Stimulated activated CD4-positive, alpha-beta T cell treated with anti-CD3 and anti-CD28 coated beads, Interleukin-12 subunit alpha, Interleukin-12 subunit beta, amount 100 ng/mL, for 4 hours (primary cell): ENCODE results near the gene SFXN3.
A peak's percentile ranks its signal among the peaks of the same experiment; 100 is the strongest.

Experiments
- DNase-seq: peaks from one replicate; pipeline ENCODE4 v3.0.0-alpha.2; 2020

SFXN3 gene

DNA sequence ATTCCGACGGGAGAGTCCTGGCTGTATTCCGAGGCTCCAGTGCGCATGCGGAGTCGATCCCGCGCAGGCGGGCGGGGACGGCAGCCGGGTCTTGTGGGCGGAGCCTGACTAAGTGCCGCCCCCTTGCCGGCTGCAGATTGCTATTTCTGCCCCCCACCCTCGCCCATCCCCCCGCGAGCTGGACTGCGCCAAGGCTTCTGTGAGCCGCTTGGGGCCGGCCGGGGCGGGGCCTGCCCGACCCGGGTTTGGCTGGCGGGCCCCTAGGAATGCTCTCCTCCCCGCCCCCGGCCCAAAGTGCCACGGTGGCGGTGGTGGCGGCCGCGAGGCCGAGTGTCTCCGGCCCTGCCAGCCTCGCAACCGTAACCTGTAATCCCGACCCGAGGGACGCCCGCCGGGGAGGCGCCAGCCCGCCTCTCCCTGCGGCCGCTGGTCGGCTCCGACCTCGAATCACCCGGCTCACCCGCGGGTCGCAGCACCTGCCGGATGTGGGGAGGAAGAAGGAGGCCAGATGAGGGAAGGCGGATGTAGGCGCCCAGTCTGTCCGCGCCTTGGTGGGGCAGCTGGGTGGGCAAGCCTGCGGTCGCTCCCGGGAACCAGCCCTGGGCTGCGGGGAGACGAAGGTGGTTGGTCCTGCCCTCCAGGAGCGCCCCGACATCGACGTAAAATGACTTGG, 30.1 kb downstream of the SFXN3 start:
- peak; percentile 92 for DNase-seq

DNA sequence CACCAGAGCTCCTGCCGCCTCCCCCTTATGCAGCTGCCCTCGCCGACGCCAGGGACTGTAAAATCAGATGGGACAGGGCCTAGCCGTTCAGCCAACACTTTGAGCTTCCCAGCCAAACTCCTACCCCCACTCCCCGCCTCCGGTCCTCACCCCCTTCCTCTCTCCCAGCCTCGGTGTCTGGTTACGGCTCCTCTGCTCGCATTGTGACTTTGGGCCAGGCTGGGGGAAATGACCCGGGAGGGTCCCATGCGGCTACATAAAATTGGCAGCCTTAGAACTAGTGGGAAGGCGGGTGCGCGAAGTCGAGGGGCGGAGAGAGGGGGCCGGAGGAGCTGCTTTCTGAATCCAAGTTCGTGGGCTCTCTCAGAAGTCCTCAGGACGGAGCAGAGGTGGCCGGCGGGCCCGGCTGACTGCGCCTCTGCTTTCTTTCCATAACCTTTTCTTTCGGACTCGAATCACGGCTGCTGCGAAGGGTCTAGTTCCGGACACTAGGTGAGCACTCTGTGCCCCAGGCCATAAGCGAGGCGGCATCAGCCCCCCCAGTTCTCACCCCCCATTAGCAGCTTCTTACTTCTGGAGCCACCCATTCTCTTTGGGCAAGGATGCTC, 30.7 kb downstream of the SFXN3 start, which contains the start of gene KAZALD1:
KAZALD1 (plus strand) TSS at position 366 of the 608 bp plus-strand sequence. CDS start 604 bp downstream, outside the sequence.
- DNase-seq: no peak

DNA sequence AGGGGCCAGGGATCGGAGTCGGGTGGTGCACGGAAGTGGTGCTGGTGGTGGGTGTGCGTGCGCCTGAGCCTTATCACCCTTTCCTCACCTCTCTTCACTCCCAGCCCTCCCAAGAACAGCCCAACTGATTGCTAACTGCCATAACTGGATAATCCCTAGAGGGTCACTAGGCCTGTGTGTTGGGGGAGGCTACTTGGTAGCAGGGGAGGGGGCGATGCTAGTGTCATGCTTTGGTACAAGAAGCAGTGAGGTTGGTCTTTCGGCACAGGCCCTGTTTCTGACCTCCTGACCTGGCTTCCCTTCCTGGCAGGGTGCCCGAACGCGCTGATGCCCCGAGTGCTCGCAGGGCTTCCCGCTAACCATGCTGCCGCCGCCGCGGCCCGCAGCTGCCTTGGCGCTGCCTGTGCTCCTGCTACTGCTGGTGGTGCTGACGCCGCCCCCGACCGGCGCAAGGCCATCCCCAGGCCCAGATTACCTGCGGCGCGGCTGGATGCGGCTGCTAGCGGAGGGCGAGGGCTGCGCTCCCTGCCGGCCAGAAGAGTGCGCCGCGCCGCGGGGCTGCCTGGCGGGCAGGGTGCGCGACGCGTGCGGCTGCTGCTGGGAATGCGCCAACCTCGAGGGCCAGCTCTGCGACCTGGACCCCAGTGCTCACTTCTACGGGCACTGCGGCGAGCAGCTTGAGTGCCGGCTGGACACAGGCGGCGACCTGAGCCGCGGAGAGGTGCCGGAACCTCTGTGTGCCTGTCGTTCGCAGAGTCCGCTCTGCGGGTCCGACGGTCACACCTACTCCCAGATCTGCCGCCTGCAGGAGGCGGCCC, 31.4 kb downstream of the SFXN3 start:
- DNase-seq: peak; percentile 59

DNA sequence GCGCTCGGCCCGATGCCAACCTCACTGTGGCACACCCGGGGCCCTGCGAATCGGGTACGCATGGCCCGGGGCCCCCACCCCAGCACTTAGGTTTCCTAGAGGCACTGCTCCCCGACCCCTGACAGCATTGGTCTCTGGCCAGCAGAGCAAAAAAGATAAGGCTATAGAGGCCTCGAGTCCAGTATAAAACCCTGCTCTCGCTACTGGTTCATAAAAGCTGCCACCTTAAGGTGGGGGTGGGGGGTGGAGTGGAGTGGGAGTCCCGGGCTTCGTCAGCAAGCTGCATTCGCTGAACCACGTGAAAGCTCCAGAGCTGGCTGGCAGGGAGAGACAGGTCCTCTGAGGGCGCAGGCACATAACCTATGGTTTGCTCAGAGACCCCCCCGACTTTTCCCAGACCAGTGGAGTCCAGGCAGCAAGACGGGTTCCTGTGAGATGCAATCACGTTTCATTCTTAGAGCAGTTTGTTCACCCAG, 32.1 kb downstream of the SFXN3 start:
- no peak for DNase-seq

DNA sequence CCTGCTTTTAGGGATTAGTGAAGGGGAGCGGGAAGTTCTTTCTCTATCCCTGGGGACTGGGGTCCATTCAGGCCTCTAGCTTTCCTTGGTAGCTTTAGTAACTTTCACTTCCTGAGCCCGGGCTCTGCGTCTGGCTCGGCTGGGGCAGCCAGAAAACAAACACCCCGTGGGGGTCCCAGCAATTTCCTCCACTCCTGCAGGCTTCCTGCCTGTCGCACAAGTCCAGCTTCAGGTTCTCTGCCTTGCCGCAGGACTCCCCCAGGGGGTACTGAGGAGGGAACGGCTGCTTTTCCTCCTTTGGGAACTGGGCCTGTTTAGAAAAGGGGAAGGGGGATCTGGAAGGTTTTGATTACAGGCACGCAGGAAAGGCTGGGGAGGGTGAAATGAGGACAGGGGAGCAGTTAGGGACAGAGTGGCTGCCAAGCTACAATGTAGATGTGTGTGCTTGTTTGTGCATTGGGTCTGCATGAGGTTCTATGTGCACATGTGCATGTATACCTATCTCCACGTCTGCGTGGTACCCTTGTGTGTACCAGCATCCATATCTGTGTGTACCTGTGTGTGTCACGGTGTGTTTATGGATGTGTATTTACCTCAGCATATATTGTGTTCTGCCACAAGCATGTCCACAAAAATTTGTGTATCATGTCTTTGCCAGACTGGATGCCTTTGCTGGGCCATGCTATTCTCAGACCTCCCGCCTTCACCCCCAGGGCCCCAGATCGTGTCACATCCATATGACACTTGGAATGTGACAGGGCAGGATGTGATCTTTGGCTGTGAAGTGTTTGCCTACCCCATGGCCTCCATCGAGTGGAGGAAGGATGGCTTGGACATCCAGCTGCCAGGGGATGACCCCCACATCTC, 32.7 kb downstream of the SFXN3 start:
- no peak for DNase-seq

DNA sequence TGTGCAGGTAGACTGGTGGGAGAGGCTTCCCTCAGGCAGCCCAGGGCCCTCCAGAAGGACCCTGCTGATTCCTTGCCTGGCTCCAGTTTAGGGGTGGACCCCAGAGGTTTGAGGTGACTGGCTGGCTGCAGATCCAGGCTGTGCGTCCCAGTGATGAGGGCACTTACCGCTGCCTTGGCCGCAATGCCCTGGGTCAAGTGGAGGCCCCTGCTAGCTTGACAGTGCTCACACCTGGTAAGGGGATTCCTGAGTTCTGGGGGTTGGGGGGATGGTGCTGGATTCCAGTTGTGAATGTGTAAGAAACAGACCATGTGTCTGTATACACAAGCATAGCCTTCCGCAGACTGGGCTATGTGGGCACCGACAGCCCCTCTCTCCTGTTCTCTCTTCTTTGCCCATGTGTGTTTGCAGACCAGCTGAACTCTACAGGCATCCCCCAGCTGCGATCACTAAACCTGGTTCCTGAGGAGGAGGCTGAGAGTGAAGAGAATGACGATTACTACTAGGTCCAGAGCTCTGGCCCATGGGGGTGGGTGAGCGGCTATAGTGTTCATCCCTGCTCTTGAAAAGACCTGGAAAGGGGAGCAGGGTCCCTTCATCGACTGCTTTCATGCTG, 33.5 kb downstream of the SFXN3 start:
- no peak for DNase-seq

DNA sequence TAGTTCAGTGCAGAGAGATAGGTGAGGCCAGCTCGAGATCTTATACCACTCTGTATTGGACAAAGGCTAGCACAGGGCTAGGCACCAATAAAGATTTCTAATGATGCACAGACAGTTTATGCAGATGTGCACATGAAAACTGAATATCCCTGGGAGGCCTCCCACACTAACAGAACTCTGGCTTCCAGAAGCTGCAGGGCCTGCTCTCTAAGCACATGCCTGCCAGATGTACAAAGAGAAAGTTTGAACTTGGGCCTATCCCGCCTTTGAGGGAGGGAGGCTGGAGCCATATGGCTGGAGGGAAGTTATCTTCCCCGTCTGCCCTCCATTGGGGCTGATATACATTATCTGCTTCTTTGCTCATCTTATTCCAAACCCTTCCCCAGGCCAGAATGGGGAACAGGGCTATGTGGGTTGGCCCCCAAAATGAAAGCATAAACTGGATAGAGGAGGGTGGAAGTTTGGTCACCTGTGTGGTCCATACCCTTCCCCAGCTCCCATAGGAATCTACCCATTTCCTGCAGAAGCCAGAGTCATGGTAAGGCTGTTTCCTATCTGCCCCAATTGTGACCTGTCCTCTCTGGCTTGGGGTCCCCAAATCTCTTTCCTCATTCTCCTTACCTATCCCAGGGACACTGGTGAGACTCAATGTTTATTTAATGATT, 34.6 kb downstream of the SFXN3 start:
- DNase-seq: no peak

DNA sequence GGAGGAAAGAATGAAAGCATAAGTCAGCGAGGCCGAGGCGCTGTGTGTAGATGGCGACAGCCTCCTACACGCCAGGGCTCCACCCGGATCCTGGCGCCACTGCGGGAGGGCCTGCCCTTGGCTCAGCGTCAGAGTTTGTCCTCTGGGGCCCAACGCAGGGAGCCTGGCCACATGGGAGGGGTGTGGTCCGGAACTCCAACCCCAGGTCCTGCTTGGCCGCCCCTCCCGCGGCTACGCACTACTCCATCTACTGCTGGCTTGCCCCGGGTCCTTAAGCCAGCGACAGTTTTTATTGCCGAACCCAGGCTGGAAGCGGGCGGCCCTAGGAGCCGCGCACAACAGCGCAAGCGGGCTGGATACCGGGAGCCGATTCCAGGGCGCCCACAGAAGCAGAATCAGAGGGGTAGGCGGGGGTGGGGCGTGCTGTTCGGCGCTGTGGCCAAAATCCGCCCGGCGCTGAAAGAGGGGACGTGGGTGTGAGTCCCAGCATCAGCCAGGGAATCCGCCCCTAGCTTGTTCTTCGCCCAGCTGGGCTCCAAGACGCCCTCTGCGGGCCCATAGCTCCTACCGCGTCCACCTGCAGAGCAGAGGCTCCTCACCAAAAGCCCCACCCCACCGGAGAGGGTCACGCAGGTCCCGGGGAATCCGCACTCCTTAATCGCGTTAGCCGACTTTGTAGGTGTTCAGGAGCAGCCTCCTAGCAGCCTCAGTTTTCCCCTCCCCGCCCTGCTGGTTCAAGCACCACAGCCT, 35.3 kb downstream of the SFXN3 start:
- DNase-seq: peak; percentile 30

DNA sequence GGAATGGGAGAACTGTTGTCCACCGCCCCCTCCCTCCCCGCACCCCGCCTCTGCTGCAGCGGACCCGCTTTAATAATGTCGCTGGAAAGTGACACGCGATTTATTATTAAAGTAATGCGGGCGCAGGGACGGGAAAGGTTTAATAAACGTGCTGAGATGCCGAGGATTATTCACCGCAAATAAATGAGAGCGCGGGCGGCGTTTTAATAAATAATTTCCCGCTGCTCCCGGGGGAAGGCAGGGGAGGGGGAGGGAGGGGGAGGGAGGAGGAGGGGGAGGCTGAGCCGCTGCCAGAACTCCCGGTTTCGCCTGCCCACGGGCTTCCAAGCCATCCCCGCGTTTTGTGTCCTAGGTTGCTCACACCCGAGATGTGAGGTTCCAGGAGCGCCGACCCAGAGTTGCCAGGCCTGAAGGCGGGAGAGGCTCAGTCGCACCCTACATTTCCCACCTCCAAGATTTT, 35.9 kb downstream of the SFXN3 start:
- DNase-seq: no peak

DNA sequence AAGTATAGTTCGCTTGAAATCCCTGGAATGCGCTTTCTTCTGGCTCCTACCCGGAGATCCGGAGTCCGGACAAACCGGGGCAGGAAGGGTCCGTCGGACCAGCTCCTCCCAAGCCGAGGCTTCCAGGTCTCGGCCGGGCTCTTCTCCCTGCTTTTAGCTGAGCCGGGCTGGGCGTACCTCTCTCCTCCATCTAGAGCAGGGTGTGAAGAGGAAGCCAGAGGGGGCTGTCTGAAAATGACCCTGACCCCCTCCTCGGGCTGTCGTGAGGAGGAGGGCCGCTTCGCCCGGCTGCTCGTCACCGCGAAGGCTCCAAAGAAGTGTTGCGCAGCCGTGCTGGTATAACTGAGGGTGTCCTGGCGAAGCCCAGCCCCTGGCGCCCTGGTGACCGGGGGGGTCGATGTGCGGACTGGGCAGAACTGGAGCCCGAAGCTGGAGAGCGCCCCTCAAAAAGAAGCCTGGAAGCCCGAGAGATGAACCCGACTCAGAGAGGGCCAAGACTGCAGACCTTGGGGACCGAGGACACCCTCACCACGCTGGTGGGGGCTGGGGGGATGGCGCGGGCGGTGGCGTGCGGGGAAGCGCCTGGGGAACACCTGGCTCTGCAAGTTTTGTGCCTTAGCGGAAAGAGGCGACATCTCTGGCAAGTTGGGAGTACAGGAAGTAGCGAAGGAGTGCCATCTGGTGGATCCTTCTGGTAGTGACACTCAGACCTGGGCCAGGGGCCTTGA, 36.5 kb downstream of the SFXN3 start:
- DNase-seq: peak; percentile 72

DNA sequence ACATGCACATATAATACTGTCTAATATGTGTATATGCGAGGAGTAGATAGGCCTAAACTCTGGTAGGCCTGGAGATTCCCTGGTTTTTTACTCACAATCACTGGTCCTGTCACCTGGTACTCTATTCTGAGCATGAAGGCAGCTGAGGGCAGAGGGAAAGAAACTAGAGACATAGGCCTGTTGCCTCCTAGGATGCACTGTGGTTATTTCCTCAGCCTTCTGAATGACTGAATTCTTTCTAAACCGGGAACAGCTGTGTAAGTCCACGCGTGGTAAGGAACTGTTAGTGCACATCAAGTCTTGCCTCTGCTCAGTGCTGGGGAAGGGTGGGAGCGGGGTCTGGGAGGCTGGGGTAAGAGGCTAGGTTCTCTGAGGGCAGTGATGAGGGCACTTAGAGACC, 38.4 kb downstream of the SFXN3 start:
- no peak for DNase-seq

DNA sequence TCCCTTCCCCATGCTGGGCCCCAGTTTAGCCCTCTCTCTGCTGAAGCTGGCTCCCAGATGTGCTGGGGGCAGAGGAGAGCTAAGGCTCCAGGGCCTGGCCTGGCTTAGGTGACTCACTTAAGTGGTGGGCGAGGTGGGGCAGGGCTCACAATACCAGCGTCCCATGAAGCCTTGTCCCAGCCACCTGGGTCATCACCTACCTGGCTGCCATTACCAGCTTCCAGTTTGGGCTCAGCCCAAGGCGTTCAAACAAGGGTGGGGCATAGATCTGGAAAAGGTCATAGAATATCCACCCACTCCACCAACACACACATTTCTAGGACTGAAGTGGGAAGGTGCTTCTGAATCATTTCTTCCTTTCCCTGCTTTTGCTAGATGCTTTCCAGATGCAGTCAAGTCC, 39.1 kb downstream of the SFXN3 start:
- DNase-seq: no peak

DNA sequence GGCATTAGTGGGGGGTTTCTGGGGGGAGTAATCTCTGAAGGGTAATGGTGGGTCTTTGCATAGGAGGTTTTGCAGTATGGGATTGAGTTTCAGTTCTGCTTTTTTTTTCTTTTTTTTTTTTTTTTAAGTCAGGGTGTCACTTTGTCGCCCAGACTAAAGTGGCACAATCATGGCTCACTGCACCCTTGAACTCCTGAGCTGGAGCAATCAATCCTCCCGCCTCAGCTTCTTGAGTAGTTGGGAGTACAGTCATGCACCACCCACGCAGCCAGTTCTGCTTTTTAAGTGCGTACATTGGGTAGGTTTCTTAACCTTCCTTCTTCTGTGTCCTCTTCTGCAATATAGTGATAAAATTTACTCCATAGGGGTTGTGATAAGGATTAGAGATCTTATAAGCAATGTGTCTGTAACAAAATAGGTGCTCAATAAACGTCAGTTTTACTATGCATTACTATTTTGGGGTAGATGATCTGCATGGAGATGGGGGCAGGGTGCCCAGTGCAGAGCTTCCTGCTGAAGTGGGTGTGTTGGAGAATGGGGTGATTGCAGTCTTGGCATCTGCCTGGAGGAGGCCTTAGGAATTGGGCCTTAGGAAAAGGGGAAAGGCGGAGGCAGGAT, 40.3 kb downstream of the SFXN3 start:
- DNase-seq: no peak

DNA sequence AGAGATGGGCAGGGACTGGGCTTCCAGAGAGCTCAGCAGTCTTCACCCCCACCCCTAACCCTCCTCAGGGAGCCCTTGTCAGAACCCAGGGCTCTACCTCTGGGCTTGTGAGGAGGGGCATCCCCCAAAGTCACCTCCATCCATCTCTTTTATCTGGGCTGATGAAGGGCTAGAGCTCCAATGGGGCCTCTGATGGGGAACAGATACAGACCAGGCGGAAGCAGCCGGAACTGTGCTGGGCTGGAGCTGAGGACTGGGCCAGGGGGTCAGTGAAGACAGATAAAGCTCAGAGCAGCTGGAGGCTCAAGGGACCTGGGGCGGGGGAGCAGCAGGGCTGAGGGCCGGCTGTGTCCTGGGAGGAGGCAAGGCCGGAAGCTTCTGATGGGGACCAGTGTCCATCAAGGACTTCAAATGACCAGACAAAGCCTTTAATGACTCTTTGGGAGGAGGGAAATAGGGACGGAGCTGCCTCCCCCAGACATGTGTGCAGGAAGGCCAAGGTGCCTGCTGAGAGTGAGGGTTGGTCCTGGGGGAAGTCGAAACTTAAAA, 40.9 kb downstream of the SFXN3 start:
- DNase-seq: no peak

DNA sequence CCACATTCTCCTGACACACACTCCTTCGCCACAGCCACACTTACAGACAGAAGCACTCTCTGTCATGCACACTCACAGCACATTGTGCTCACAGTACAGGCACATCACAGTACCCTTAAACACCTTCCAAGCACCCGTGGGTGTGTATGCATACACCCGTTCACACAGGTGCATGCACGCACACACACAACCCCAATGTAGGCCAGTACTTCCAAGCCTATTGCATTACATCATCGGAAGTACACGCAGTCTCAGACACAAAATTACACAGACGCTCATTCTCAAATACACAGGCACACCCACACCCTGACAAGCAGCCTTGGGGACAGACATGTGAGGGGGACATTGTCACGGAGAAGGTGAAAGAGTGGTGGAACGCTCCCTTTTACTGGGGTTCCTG, 41.9 kb downstream of the SFXN3 start:
- DNase-seq: no peak

DNA sequence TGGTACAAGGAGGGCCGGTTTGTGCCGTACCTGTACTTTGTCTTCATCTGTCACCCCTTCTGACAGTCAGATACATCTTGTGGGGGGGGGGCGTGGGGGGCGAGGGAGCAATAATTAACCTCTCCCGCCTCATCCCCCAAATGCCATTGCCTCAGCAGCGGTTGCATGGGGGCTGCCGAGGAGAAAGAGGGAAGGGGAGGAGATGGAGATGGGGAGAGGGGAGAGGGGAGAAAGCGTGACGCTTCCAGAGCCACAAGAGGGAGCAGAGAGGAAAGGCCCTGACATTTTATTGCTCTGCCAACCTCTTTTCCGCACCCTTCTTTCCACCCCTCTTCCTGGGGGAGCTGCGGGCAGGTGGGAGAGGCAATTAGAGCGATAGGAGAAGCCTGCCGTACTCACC, 42.6 kb downstream of the SFXN3 start:
- DNase-seq: no peak

DNA sequence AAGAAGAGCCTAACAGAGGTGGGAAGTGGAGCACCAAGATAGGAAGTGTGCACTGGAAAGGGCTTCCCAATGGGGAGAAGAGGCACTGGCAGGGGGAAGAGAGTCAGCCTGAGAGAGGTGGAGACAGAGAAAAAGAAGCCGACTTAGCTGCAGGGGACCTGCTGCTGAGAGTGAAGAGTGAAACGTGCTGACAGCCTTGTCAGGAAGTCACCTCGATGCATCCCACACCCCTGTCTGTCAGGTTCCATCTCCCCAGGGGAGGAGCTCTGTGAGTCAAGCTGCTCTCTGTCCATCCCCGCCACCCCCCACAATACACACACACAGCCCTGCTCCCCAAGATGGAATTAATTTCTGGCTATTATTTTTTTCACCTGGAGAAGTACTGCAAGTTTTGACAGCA, 44.7 kb downstream of the SFXN3 start:
- DNase-seq: no peak

DNA sequence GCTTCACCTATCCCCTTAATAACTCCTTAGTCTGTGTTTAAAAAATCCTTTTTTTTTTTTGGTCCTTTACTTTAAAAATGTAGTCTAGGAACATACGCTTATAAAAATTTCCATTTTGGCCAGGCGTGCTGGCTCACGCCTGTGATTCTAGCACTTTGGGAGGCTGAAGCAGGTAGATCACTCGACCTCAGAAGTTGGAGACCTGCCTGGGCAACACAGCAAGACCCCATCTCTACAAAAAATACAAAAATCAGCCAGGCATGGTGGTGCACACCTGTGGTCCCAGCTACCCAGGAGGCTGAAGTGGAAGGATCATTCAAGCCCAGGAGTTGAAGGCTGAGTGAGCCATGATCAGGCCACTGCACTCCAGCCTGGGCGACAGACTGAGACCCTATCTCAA, 45.6 kb downstream of the SFXN3 start:
- DNase-seq: no peak

DNA sequence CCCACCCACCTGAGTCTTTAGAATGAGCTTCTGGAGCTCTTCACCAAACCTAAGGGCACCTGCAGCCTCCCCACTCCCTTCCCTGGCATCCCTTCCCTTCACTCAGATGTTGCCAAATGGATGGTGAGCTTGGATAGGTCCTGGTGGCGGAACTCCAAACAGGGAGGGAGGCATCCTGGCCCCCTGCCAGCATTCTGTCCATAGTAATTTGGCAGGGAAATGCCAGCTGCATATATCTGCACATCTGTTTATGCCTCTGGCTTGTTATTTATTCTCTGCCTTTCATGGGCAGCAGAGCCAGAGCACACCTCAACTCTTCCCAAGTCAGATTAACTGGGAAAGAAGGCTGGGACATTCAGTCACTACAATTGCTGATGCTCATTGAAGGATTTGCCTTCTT, 48.8 kb downstream of the SFXN3 start:
- no peak for DNase-seq
